Activated CD8-positive, alpha-beta memory T cell treated with anti-CD3 and anti-CD28 coated beads for 36 hours (primary cell): ENCODE measurements around the gene COX4I2. TPM values are rescaled to one million over a fixed set of nuclear protein-coding genes. Genes with fewer than 3 reads are reported as not detected.

Experiments
- CTCF ChIA-PET: fragments of 350-600 bp; sonication (Branson Sonifier 250); formaldehyde crosslinking; loops from one replicate; lab custom pipeline; 2021; ENCODE audit warnings: antibody characterized with exemption; lab: Charles Lee
- POLR2A ChIA-PET: fragments of 350-600 bp; sonication (Branson Sonifier 250); formaldehyde crosslinking; loops from one replicate; lab custom pipeline; 2021; ENCODE audit warnings: antibody characterized with exemption; lab: Charles Lee
- total RNA-seq, 2 experiments: library from RNA; stranded (reverse); gene quantifications; one replicate each; pipeline ENCODE4 v1.2.3, GENCODE V29; 2021

Gene COX4I2
- total RNA-seq, 2 experiments from 2014 or later, result not detected

GRCh38 chr20:31679357-31680285, 41.9 kb downstream of the COX4I2 start:
- ChIA-PET POLR2A (no interaction called here), CTCF (interaction anchor here (1.3 kb wide), 1 partner anchor 38 kb away, joined by 3 read pairs; no protein-coding TSS in a partner anchor)

DNA sequence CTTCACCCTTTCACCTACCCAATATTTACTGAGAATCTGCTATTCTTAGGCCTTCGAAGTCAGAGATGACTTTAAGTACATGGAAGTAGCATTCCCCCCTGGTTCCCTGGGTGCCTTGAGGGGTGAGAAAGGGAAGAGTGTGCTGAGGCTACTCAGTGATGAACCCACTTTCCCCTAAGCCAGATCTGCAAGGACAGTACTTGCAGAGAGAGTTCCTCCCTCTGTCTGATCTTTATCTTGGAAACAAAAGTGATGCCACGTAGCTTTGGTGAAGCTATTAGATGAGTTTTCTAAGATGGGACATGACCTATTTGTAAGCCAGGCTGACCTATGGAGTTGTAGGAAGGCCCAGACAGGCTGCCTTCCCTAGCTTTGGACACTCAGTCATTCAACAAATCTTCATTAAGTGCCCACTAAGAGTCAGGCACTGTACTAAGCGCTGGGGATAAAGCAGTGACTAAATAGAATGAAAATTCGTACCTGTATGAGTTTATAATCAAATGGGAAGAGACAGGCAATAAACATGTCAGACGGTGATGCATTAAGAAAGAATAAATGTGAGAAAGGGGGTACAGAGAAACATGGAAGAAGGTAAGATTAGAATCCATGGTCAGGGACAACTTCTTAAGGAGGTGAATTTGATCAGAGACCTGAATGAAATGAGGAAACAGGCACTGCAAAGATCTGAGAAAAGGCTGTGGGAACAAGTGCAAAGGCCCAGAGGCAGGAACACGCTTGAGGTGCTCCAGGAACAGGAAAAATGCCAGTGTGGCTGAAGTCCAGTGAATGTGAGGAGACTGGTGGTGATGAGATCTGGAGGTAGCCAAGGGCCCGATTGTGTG, 42.8 kb downstream of the COX4I2 start:
- CTCF ChIA-PET, result interaction anchor here (1.3 kb wide), 1 partner anchor 37 kb away, joined by 3 read pairs; no protein-coding TSS in a partner anchor

GRCh38 chr20:31681128-31681727, 43.5 kb downstream of the COX4I2 start:
- ChIA-PET POLR2A (no interaction called here), CTCF (interaction anchor here (1.0 kb wide), 1 partner anchor 42 kb away, joined by 3 read pairs; no protein-coding TSS in a partner anchor)

More for the DNA sequence above, 42.8 kb downstream of the COX4I2 start:
- POLR2A ChIA-PET, result no interaction called here

- POLR2A ChIA-PET, result no interaction called here
- CTCF ChIA-PET, result interaction anchor here (1.0 kb wide), 1 partner anchor 42 kb away, joined by 3 read pairs; no protein-coding TSS in a partner anchor
Measured at GRCh38 chr20:31681769-31682168, 44.1 kb downstream of the COX4I2 start.

DNA sequence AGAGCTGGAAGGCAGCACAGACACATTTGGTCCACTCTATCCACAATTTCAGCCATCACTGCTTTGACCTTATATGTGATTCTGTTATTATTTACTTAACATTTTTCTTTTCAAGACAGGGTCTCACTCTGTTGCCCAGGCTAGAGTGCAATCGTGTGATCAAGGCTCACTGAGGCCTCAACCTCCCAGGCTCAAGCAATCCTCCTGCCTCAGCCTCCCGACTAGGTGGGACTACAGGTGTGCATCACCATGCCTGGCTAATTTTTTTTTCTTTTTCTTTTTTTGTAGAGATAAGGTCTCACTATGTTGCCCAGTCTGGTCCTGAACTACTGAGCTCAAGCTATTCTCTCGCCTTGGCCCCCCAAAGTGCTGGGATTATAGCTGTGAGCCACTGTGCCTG, 44.6 kb downstream of the COX4I2 start:
- ChIA-PET POLR2A (no interaction called here), CTCF (no interaction called here)

DNA sequence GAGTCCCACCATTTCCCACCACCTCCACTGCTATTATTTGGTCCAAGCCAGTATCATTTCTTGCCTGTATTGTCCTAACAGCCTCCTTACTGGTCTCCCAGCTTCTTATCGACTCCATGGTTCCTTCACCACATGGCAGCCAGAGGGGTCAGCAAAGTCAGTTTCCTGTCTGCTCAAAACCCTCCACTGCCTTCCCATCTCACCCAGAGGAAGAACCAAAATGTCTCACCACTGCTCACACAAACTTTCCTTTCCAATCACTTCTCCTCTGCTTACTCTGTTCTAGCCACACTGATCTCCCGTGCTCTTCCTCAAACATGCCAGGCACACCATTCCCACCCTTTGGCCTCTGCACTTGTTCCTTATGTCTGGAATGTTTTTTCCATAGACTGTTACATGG, 45.2 kb downstream of the COX4I2 start:
- ChIA-PET POLR2A (no interaction called here), CTCF (interaction anchor here (1.7 kb wide), 1 partner anchor 70 kb away, joined by 5 read pairs; no protein-coding TSS in a partner anchor)

- CTCF ChIA-PET, result interaction anchor here (1.4 to 1.7 kb wide), 2 partner anchors 20 to 72 kb away, joined by 3 to 5 read pairs; no protein-coding TSS in a partner anchor
Measured at GRCh38 chr20:31684153-31685015, 46.7 kb downstream of the COX4I2 start.

GRCh38 chr20:31685853-31686643, 48.3 kb downstream of the COX4I2 start:
- ChIA-PET POLR2A (interaction anchor here (0.6 to 1.2 kb wide), 2 partner anchors 12 to 14 kb away, joined by 3 read pairs; no protein-coding TSS in a partner anchor), CTCF (no interaction called here)

More at GRCh38 chr20:31684153-31685015, 46.7 kb downstream of the COX4I2 start:
- POLR2A ChIA-PET, result interaction anchor here (1.2 kb wide), 1 partner anchor 12 kb away, joined by 3 read pairs; no protein-coding TSS in a partner anchor

- ChIA-PET CTCF (interaction anchor here (0.6 to 1.3 kb wide), 4 partner anchors 12 to 33 kb away, joined by 3 to 4 read pairs (median 3); no protein-coding TSS in a partner anchor), POLR2A (no interaction called here)
Measured at GRCh38 chr20:31687777-31688176, 50.1 kb downstream of the COX4I2 start.

DNA sequence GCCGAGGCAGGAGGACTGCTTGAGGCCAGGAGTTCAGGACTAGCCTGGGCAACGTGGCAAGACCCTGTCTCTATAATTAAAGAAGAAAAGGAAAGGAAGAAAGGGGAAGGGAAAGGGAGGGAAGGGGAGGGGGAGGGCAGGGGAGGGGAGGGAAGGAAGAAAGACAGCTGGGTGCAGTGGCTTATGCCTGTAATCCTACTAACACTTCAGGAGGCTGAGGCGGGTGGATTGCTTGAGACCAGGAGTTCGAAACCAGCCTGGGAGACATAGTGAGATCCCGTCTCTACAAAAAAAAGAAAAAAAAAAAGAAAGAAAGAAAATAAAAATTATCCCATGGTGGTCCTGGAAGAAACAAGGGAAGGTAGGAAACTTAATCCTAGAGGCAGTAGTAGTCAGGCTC, 51.4 kb downstream of the COX4I2 start:
- ChIA-PET CTCF (no interaction called here), POLR2A (no interaction called here)

DNA sequence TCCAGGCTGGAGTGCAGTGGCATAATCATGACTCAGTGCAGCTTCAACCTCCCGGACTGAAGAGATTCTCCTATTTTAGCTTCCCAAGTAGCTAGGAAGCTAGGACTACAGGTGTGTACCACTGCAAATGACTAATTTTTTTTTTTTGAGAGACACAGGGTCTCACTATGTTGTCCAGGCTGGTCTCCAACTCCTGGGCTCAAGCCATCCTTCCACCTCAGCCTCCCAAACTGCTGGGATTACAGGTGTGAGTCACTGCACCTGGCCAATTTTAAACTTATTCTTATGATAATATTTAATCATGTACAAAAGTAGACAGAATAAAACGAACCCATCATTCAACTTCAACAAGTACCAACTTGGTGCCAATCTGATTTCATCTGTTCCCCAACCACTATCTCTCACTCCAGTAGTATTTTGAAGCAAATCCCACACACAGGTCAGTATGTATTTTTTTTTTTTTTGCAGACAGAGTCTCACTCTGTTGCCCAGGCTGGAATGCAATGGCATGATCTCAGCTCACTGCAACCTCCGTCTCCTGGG, 52.5 kb downstream of the COX4I2 start:
- ChIA-PET CTCF (interaction anchor here (2.6 kb wide), 1 partner anchor 28 kb away, joined by 7 read pairs; no protein-coding TSS in a partner anchor), POLR2A (no interaction called here)

DNA sequence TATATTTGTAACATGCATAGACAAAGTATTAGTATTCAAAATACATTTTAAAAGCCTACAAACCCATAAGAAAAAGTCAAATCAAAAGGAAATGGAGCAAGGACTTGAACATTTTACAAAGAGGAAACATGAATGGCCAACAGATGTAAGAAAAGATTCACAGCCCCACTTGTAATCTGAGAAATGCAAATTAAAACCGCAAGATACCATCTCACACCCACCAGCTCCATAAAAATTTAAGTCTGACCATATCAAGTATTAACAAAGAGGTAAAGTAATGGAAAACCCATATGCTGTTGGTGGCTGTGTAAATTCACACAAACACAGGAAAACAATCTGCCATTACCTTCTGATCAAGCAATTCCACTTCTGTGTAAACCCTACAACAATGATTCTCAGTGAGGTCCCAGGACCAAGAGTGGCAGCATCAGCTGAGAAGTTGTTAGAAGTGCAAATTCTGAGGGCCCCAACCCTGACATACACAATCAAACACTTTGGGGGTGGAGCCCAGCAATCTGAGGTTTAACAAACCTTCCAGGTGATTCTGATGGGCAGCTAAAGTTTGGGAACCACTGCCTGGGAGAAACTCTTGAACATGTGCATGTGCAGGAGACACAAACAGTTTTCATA, 54.0 kb downstream of the COX4I2 start:
- CTCF ChIA-PET, result interaction anchor here (1.2 to 2.6 kb wide), 2 partner anchors 30 to 32 kb away, joined by 3 to 7 read pairs; no protein-coding TSS in a partner anchor
- POLR2A ChIA-PET, result no interaction called here

DNA sequence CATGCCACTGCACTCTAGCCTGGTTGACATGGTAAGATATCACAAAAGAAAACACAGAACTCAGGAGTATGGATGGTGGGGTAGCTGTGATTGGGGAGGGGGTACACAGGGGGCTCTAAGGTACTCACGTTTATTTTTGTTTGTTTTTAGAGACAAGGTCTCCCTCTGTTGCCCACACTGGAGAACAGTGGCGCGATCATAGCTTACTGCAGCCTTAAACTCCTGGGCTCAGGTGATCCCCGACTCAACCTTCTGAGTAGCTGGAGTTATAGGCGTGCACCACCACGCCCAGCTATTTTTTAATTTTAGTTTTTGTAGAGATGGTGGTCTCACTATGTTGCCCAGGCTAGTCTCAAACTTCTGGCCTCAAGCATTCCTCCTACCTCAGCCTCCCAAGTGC, 55.7 kb downstream of the COX4I2 start:
- CTCF ChIA-PET, result interaction anchor here (0.6 to 1.4 kb wide), 3 partner anchors 15 to 59 kb away, joined by 3 to 6 read pairs (median 3); no protein-coding TSS in a partner anchor

DNA sequence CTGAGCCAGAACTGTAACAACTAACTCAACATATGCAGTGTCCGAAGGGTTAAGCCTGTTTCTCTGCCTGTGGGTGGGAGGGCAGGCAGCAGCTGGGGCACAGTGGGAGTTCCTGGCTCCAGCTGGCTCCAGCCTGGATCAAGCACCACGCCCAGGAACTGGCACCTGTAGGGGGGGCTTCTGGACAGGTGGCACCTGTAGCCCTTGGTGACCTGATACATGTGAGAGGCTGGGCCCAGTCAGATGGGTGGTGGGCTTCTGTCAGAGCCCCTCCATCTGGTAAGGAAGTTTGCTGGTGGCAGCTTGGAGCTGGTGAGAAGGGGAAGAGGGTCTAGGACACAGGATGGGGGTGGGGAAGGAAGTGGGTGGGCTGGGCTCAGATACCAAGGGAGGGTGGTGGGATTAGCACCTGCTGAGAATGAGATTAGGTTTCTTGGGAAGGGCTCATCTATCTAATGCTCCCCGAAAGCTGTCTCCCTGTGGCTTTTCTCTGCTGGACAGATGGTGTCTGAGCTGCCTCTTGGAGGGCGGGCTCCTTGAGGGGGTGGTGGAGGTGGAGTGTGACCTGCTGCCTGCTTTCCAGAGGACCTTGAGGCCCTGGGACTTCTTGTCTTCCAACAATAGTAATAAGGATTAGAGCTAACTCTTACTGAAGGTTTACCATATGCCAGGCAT, 56.4 kb downstream of the COX4I2 start:
- POLR2A ChIA-PET, result interaction anchor here (0.6 to 1.3 kb wide), 2 partner anchors 15 to 18 kb away, joined by 3 to 10 read pairs; no protein-coding TSS in a partner anchor
- CTCF ChIA-PET, result interaction anchor here (1.2 to 1.4 kb wide), 3 partner anchors 19 to 60 kb away, joined by 3 to 6 read pairs (median 4); no protein-coding TSS in a partner anchor

More for the DNA sequence above, 55.7 kb downstream of the COX4I2 start:
- POLR2A ChIA-PET, result interaction anchor here (0.6 to 1.3 kb wide), 2 partner anchors 16 to 18 kb away, joined by 3 to 10 read pairs; no protein-coding TSS in a partner anchor
